Activated CD4-positive, CD25-positive, alpha-beta regulatory T cell (primary cell): ENCODE data around the gene TMEM116.
"Not testable (repeated sequence)": the region's sequence is repeated elsewhere in the genome, so short reads cannot be mapped to it uniquely, and the experiment has no call there.

Source experiments
- DNase-seq, 4 experiments: peaks; one replicate each; lab custom pipeline; 2025; lab: John Stamatoyannopoulos, UW

The TMEM116 gene

GRCh38 chr12:112009596-112009995 is 3.4 kb downstream of the TMEM116 start:
- DNase-seq = not testable (repeated sequence)

GRCh38 chr12:112008918-112009317 is 4.0 kb downstream of the TMEM116 start:
- DNase-seq = no peak

GRCh38 chr12:112007945-112008344 is 5.0 kb downstream of the TMEM116 start:
- DNase-seq = no peak

GRCh38 chr12:112005419-112006395 is 7.3 kb downstream of the TMEM116 start:
- DNase-seq = no peak

- no peak for DNase-seq
Measured at GRCh38 chr12:112004041-112004440, 8.9 kb downstream of the TMEM116 start.

GRCh38 chr12:112001576-112001975 is 11.4 kb downstream of the TMEM116 start:
- no peak for DNase-seq

- DNase-seq = no peak
Measured at GRCh38 chr12:112000820-112001219, 12.1 kb downstream of the TMEM116 start.

GRCh38 chr12:111999129-111999528 is 13.8 kb downstream of the TMEM116 start:
- DNase-seq = not testable (repeated sequence)

GRCh38 chr12:111998015-111998414 is 14.9 kb downstream of the TMEM116 start:
- DNase-seq = no peak

- DNase-seq = no peak
Measured at GRCh38 chr12:111997300-111997699, 15.7 kb downstream of the TMEM116 start.

GRCh38 chr12:111995782-111996480 is 17.0 kb downstream of the TMEM116 start:
- DNase-seq = no peak

GRCh38 chr12:111994211-111995111 is 18.5 kb downstream of the TMEM116 start:
- DNase-seq = not testable (repeated sequence)

GRCh38 chr12:111993292-111994150 is 19.4 kb downstream of the TMEM116 start:
- no peak for DNase-seq

- no peak for DNase-seq
Measured at GRCh38 chr12:111992464-111992863, 20.5 kb downstream of the TMEM116 start.

GRCh38 chr12:111991946-111992345 is 21.0 kb downstream of the TMEM116 start:
- no peak for DNase-seq

- DNase-seq = no peak
Measured at GRCh38 chr12:111991535-111991934, 21.4 kb downstream of the TMEM116 start.

- no peak for DNase-seq
Measured at GRCh38 chr12:111984820-111985219, 28.1 kb downstream of the TMEM116 start.

GRCh38 chr12:111981987-111982386 is 31.0 kb downstream of the TMEM116 start:
- DNase-seq = no peak

- no peak for DNase-seq
Measured at GRCh38 chr12:111980598-111980997, 32.4 kb downstream of the TMEM116 start.

- no peak for DNase-seq
Measured at GRCh38 chr12:111978545-111978944, 34.4 kb downstream of the TMEM116 start.

GRCh38 chr12:111976860-111977259 is 36.1 kb downstream of the TMEM116 start:
- DNase-seq = no peak
